IPS-15b (cell line): Measurements from ENCODE around the gene BEND5.

Experiments
- H3K27me3 ChIP-seq: one replicate; pipeline ENCODE4 v1.6.1; 2013; ENCODE audit warnings: low read length; ENCODE audit not compliant: control insufficient read depth, insufficient read depth
- H3K36me3 ChIP-seq: one replicate; pipeline ENCODE4 v1.6.1; 2013; ENCODE audit warnings: low read length; ENCODE audit not compliant: control insufficient read depth, insufficient read depth
- H3K4me1 ChIP-seq: one replicate; pipeline ENCODE4 v1.6.1; 2013; ENCODE audit warnings: mild to moderate bottlenecking, low read length; ENCODE audit not compliant: control insufficient read depth, insufficient read depth
- H3K4me3 ChIP-seq: one replicate; pipeline ENCODE4 v1.5.1; 2013; ENCODE audit warnings: low read depth, low read length
- H3K9ac ChIP-seq: one replicate; pipeline ENCODE4 v1.6.1; 2013; ENCODE audit warnings: low read depth, mild to moderate bottlenecking, low read length
- H3K9me3 ChIP-seq: one replicate; pipeline ENCODE4 v1.6.1; 2013; ENCODE audit warnings: mild to moderate bottlenecking, low read length; ENCODE audit not compliant: control insufficient read depth, insufficient read depth

The BEND5 gene

DNA sequence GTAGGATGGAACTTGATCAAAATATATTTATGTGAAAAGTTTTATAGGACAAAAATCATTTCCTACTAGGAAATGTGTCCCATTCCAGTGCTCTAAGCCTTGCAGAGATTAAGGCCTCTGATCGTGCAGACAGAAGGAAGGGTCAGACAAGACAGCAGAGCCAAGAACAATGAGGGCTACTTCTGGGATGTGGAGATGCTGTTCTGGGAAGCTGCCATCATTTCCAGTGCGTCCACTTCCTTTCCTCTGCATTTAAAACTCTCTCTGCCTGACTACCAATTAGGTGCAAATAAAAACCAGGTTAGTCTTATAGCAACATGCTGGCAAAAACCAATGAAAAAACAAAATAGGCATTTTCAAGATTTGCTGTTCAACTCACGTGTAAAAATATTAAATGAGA is 36.1 kb downstream of the BEND5 start:
- H3K27me3 ChIP-seq, result no peaks in the 10 kb centered on the region

GRCh38 chr1:48739091-48739490 is 37.6 kb downstream of the BEND5 start:
- Histone ChIP-seq H3K36me3 (no peaks in the 10 kb centered on the region), H3K27me3 (no peaks in the 10 kb centered on the region), H3K9ac (no peak overlapping the region), H3K9me3 (no peaks in the 10 kb centered on the region), H3K4me1 (peaks cover 5% of the 10 kb centered on the region), H3K4me3 (no peak overlapping the region)

More for the DNA sequence above, 36.1 kb downstream of the BEND5 start:
- no peaks in the 10 kb centered on the region for H3K9me3 ChIP-seq
- no peak overlapping the region for H3K4me3 ChIP-seq
- H3K9ac ChIP-seq, result no peak overlapping the region
- no peaks in the 10 kb centered on the region for H3K36me3 ChIP-seq
- H3K4me1 ChIP-seq, result peaks cover 5% of the 10 kb centered on the region

- no peaks in the 10 kb centered on the region for H3K36me3 ChIP-seq
- H3K9ac ChIP-seq, result no peak overlapping the region
- H3K4me3 ChIP-seq, result no peak overlapping the region
- H3K27me3 ChIP-seq, result no peaks in the 10 kb centered on the region
- peaks cover 5% of the 10 kb centered on the region for H3K4me1 ChIP-seq
- no peaks in the 10 kb centered on the region for H3K9me3 ChIP-seq
These were observed 38.3 kb downstream of the BEND5 start for GRCh38 chr1:48738356-48738755.

- Histone ChIP-seq H3K27me3 (no peaks in the 10 kb centered on the region), H3K4me3 (no peak overlapping the region), H3K9ac (no peak overlapping the region), H3K9me3 (no peaks in the 10 kb centered on the region), H3K36me3 (no peaks in the 10 kb centered on the region), H3K4me1 (peaks cover 5% of the 10 kb centered on the region)
These were observed 40.9 kb downstream of the BEND5 start for GRCh38 chr1:48735796-48736195.

- H3K9ac ChIP-seq, result no peak overlapping the region
- H3K36me3 ChIP-seq, result no peaks in the 10 kb centered on the region
These were observed 46.4 kb downstream of the BEND5 start for GRCh38 chr1:48730164-48730910.

DNA sequence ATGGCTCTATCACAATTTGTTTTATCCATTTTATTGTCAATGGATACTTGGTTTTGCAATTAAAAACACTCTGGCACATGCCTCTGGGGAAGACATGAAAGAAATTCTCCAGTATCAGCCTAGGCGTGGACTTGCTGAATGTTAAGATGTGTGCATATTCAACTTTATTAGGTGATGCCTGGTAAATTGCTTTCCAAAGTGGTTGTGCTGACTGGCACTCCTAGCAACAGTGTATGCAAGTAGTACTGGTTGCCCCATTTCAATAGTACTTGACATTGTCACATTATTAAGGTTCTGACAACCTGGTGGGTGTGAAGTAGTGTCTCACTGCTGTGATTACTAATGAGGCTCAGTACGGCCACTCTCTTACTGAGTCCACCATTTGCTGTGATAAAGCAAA is 48.1 kb downstream of the BEND5 start:
- H3K9me3 ChIP-seq, result no peaks in the 10 kb centered on the region
- no peaks in the 10 kb centered on the region for H3K36me3 ChIP-seq
- no peak overlapping the region for H3K9ac ChIP-seq
- H3K27me3 ChIP-seq, result no peaks in the 10 kb centered on the region
- no peak overlapping the region for H3K4me3 ChIP-seq
- no peaks in the 10 kb centered on the region for H3K4me1 ChIP-seq

More at GRCh38 chr1:48730164-48730910, 46.4 kb downstream of the BEND5 start:
- no peaks in the 10 kb centered on the region for H3K9me3 ChIP-seq
- no peaks in the 10 kb centered on the region for H3K27me3 ChIP-seq
- no peak overlapping the region for H3K4me3 ChIP-seq
- H3K4me1 ChIP-seq, result no peaks in the 10 kb centered on the region

GRCh38 chr1:48726557-48727215 is 50.0 kb downstream of the BEND5 start:
- no peaks in the 10 kb centered on the region for H3K27me3 ChIP-seq
- no peaks in the 10 kb centered on the region for H3K36me3 ChIP-seq
- H3K9ac ChIP-seq, result no peak overlapping the region
- no peaks in the 10 kb centered on the region for H3K9me3 ChIP-seq
- H3K4me1 ChIP-seq, result no peaks in the 10 kb centered on the region
- no peak overlapping the region for H3K4me3 ChIP-seq

DNA sequence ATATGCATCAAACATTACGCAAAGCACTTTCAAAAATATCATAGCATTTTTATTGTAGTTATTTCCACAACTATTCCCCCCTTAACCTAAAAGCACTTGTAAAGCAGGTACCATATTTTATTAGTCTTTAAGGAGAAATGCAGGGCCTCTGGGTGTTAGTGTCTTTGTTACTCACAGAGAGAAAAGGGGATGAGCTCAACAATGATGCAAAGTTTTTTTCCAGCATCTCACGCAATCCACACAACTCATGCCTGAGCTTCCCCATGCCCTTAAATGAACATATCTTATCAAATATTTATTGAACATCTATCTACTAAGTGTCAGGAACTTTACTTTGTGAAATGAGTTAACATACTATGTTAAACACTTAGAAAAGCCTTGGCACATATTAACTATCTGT is 50.6 kb downstream of the BEND5 start:
- Histone ChIP-seq H3K4me1 (no peaks in the 10 kb centered on the region), H3K4me3 (no peak overlapping the region), H3K27me3 (no peaks in the 10 kb centered on the region), H3K9me3 (no peaks in the 10 kb centered on the region), H3K9ac (no peak overlapping the region), H3K36me3 (no peaks in the 10 kb centered on the region)

- Histone ChIP-seq H3K36me3 (no peaks in the 10 kb centered on the region), H3K4me3 (no peak overlapping the region), H3K4me1 (no peaks in the 10 kb centered on the region), H3K9me3 (no peaks in the 10 kb centered on the region), H3K9ac (no peak overlapping the region), H3K27me3 (no peaks in the 10 kb centered on the region)
These were observed 51.2 kb downstream of the BEND5 start for GRCh38 chr1:48725341-48726046.

- no peaks in the 10 kb centered on the region for H3K9me3 ChIP-seq
- H3K27me3 ChIP-seq, result no peaks in the 10 kb centered on the region
- H3K36me3 ChIP-seq, result no peaks in the 10 kb centered on the region
- no peak overlapping the region for H3K9ac ChIP-seq
- no peaks in the 10 kb centered on the region for H3K4me1 ChIP-seq
- no peak overlapping the region for H3K4me3 ChIP-seq
These were observed 55.8 kb downstream of the BEND5 start for GRCh38 chr1:48720929-48721328.

GRCh38 chr1:48718705-48719104 is 58.0 kb downstream of the BEND5 start:
- no peak overlapping the region for H3K9ac ChIP-seq
- no peaks in the 10 kb centered on the region for H3K27me3 ChIP-seq
- no peak overlapping the region for H3K4me3 ChIP-seq
- no peaks in the 10 kb centered on the region for H3K9me3 ChIP-seq
- no peaks in the 10 kb centered on the region for H3K36me3 ChIP-seq
- H3K4me1 ChIP-seq, result no peaks in the 10 kb centered on the region
